Measurements from ENCODE around the gene PALLD.

Gene PALLD

GRCh38 chr4:168562041-168562571 is 65.3 kb downstream of the PALLD start:
- no peak for DNase-seq

GRCh38 chr4:168564023-168564422 is 67.2 kb downstream of the PALLD start:
- DNase-seq, result no peak

- DNase-seq, result no peak
Observed at GRCh38 chr4:168565130-168565529, 68.3 kb downstream of the PALLD start.

- no peak for DNase-seq
Observed at GRCh38 chr4:168566726-168567125, 69.9 kb downstream of the PALLD start.

- DNase-seq, result no peak
Observed at GRCh38 chr4:168569066-168569930, 72.4 kb downstream of the PALLD start.

- no peak for DNase-seq
Observed at GRCh38 chr4:168569931-168570276, 73.1 kb downstream of the PALLD start.

- DNase-seq, result no peak
Observed at GRCh38 chr4:168570466-168570865, 73.6 kb downstream of the PALLD start.

- no peak for DNase-seq
Observed at GRCh38 chr4:168572002-168572401, 75.2 kb downstream of the PALLD start.

GRCh38 chr4:168573870-168574269 is 77.0 kb downstream of the PALLD start:
- DNase-seq, result no peak

- DNase-seq, result peak; percentile 59
Observed at GRCh38 chr4:168574581-168575295, 77.9 kb downstream of the PALLD start.

- no peak for DNase-seq
Observed at GRCh38 chr4:168575473-168575872, 78.6 kb downstream of the PALLD start.

- no peak for DNase-seq
Observed at GRCh38 chr4:168577624-168578023, 80.8 kb downstream of the PALLD start.

GRCh38 chr4:168580228-168580627 is 83.4 kb downstream of the PALLD start:
- DNase-seq, result no peak

GRCh38 chr4:168584321-168584771 is 87.5 kb downstream of the PALLD start:
- no peak for DNase-seq

- DNase-seq, result no peak
Observed at GRCh38 chr4:168585168-168586091, 88.6 kb downstream of the PALLD start.

GRCh38 chr4:168586926-168587325 is 90.1 kb downstream of the PALLD start:
- no peak for DNase-seq

GRCh38 chr4:168587411-168588125 is 90.7 kb downstream of the PALLD start:
- DNase-seq, result no peak

- no peak for DNase-seq
Observed at GRCh38 chr4:168588916-168589531, 92.2 kb downstream of the PALLD start.

- no peak for DNase-seq
Observed at GRCh38 chr4:168592676-168593075, 95.8 kb downstream of the PALLD start.

- DNase-seq, result no peak
Observed at GRCh38 chr4:168593399-168593798, 96.5 kb downstream of the PALLD start.

- DNase-seq, result no peak
Observed at GRCh38 chr4:168594121-168594520, 97.3 kb downstream of the PALLD start.

GRCh38 chr4:168598191-168598590 is 101.3 kb downstream of the PALLD start:
- no peak for DNase-seq
